ENCODE data around the gene DLG4.

DLG4 gene

GRCh38 chr17:7222093-7222971 lies 2.7 kb upstream of the DLG4 start:
- H3K27me3 ChIP-seq = no peaks in the 10 kb centered on the region
- peaks cover 58 to 66% (median 61%) of the 10 kb centered on the region in 11 experiments for H3K36me3 ChIP-seq
- peak overlapping the region in 9 of 11 experiments; percentile 57 to 95 (median 93); a peak in 13 of 22 replicates for H3K9ac ChIP-seq
- TF ChIP-seq Cebpa-rat (IDR thresholded peaks at IDR 0.05) = no peak
- H3K4me2 ChIP-seq = peak overlapping the region in 7 of 11 experiments; percentile 95 to 99 (median 97); a peak in 8 of 22 replicates
- H3K4me1 ChIP-seq = peaks cover 34 to 53% (median 46%) of the 10 kb centered on the region in 10 experiments
- 0 out of 22 replicates have a peak overlapping the region, but pooled peaks of 1 of the 11 experiments have one; percentile 6 for H3K27ac ChIP-seq
- H4K20me1 ChIP-seq = peaks cover 14 to 74% (median 44%) of the 10 kb centered on the region in 11 experiments; a peak in 20 of 22 replicates
- H3K9me3 ChIP-seq (replicated peaks in 1 of 11) = no peaks in the 10 kb centered on the region
- no peak overlapping the region for H3K4me3 ChIP-seq

GRCh38 chr17:7221278-7222092 lies 1.8 kb upstream of the DLG4 start:
- H3K27ac ChIP-seq = 0 out of 22 replicates have a peak overlapping the region, but pooled peaks of 1 of the 11 experiments have one; percentile 89
- TF ChIP-seq Cebpa-rat (IDR thresholded peaks at IDR 0.05) = no peak
- peak overlapping the region; percentile 11 to 95 (median 90); a peak in 19 of 22 replicates for H3K9ac ChIP-seq
- no peaks in the 10 kb centered on the region for H3K9me3 ChIP-seq (replicated peaks in 1 of 11)
- peaks cover 38 to 58% (median 47%) of the 10 kb centered on the region in 10 experiments for H3K4me1 ChIP-seq
- H3K27me3 ChIP-seq = no peaks in the 10 kb centered on the region
- H3K36me3 ChIP-seq = peaks cover 50 to 57% (median 52%) of the 10 kb centered on the region in 11 experiments
- H4K20me1 ChIP-seq = peaks cover 16 to 68% (median 46%) of the 10 kb centered on the region in 11 experiments; a peak in 20 of 22 replicates
- peak overlapping the region in 9 of 10 experiments; percentile 88 to 99 (median 94); a peak in 12 of 20 replicates for H3K4me3 ChIP-seq
- peak overlapping the region; percentile 94 to 100 (median 97) for H3K4me2 ChIP-seq

GRCh38 chr17:7220593-7221277 lies 1.1 kb upstream of the DLG4 start:
- Histone ChIP-seq H3K4me1 (peaks cover 45 to 65% (median 52%) of the 10 kb centered on the region in 10 experiments), H3K36me3 (peaks cover 42 to 50% (median 45%) of the 10 kb centered on the region in 11 experiments), H3K9ac (peak overlapping the region; percentile 86 to 95 (median 93)), H3K9me3 (replicated peaks in 1 of 11) (no peaks in the 10 kb centered on the region), H4K20me1 (peaks cover 22 to 68% (median 51%) of the 10 kb centered on the region in 11 experiments; a peak in 20 of 22 replicates), H3K4me2 (peak overlapping the region; percentile 94 to 100 (median 97)), H3K27me3 (no peaks in the 10 kb centered on the region), H3K27ac (peak overlapping the region; percentile 82 to 92 (median 87)), H3K4me3 (peak overlapping the region; percentile 88 to 99 (median 94))
- no peak for TF ChIP-seq Cebpa-rat (IDR thresholded peaks at IDR 0.05)

- peaks cover 51 to 75% (median 61%) of the 10 kb centered on the region in 10 experiments for H3K4me1 ChIP-seq
These were observed 316 bp downstream of the DLG4 start for GRCh38 chr17:7219229-7219811.

GRCh38 chr17:7218758-7219157 lies 878 bp downstream of the DLG4 start:
- Histone ChIP-seq H3K9me3 (replicated peaks in 1 of 11) (no peaks in the 10 kb centered on the region), H3K9ac (peak overlapping the region in 9 of 11 experiments; percentile 8 to 95 (median 93); a peak in 14 of 22 replicates), H3K4me1 (peaks cover 55 to 79% (median 64%) of the 10 kb centered on the region in 10 experiments), H3K36me3 (peaks cover 23 to 30% (median 26%) of the 10 kb centered on the region in 11 experiments), H3K4me3 (peak overlapping the region in 5 of 10 experiments; percentile 58 to 98 (median 89); a peak in 7 of 20 replicates), H3K27me3 (no peaks in the 10 kb centered on the region), H4K20me1 (peaks cover 26 to 67% (median 46%) of the 10 kb centered on the region in 11 experiments; a peak in 21 of 22 replicates), H3K4me2 (peak overlapping the region; percentile 94 to 100 (median 97)), H3K27ac (peak overlapping the region; percentile 82 to 92 (median 87); a peak in 18 of 22 replicates)
- no peak for TF ChIP-seq Cebpa-rat (IDR thresholded peaks at IDR 0.05)

More at GRCh38 chr17:7219229-7219811, 316 bp downstream of the DLG4 start:
- H3K9me3 ChIP-seq (replicated peaks in 1 of 11) = no peaks in the 10 kb centered on the region
- peak overlapping the region; percentile 94 to 100 (median 97) for H3K4me2 ChIP-seq
- no peaks in the 10 kb centered on the region for H3K27me3 ChIP-seq
- H3K4me3 ChIP-seq = peak overlapping the region; percentile 88 to 99 (median 94)
- H3K9ac ChIP-seq = peak overlapping the region; percentile 86 to 95 (median 93)
- peak overlapping the region; percentile 82 to 92 (median 87); a peak in 21 of 22 replicates for H3K27ac ChIP-seq
- peaks cover 26 to 67% (median 51%) of the 10 kb centered on the region in 11 experiments; a peak in 20 of 22 replicates for H4K20me1 ChIP-seq
- no peak for TF ChIP-seq Cebpa-rat (IDR thresholded peaks at IDR 0.05)
- H3K36me3 ChIP-seq = peaks cover 29 to 35% (median 32%) of the 10 kb centered on the region in 11 experiments

- Histone ChIP-seq H3K9ac (peak overlapping the region; percentile 71 to 95 (median 79)), H3K27me3 (no peaks in the 10 kb centered on the region), H3K4me3 (peak overlapping the region; percentile 48 to 77 (median 60)), H3K9me3 (replicated peaks in 1 of 11) (no peaks in the 10 kb centered on the region), H3K36me3 (peaks cover 18 to 24% (median 21%) of the 10 kb centered on the region in 11 experiments), H3K27ac (peak overlapping the region; percentile 62 to 92 (median 87)), H3K4me2 (peak overlapping the region; percentile 94 to 100 (median 97)), H3K4me1 (peaks cover 61 to 80% (median 70%) of the 10 kb centered on the region in 10 experiments), H4K20me1 (peaks cover 26 to 67% (median 49%) of the 10 kb centered on the region in 11 experiments; a peak in 21 of 22 replicates)
- no peak for TF ChIP-seq Cebpa-rat (IDR thresholded peaks at IDR 0.05)
These were observed 1.5 kb downstream of the DLG4 start for GRCh38 chr17:7218166-7218565.

- Histone ChIP-seq H3K4me3 (peak overlapping the region; percentile 57 to 82 (median 70)), H3K36me3 (peaks cover 9 to 16% (median 12%) of the 10 kb centered on the region in 11 experiments; a peak in 21 of 22 replicates), H3K4me2 (peak overlapping the region; percentile 94 to 100 (median 99)), H3K9ac (peak overlapping the region; percentile 71 to 95 (median 80)), H3K9me3 (replicated peaks in 1 of 11) (no peaks in the 10 kb centered on the region), H3K27ac (peak overlapping the region; percentile 62 to 92 (median 87)), H3K27me3 (no peaks in the 10 kb centered on the region), H4K20me1 (peaks cover 22 to 67% (median 43%) of the 10 kb centered on the region in 11 experiments; a peak in 20 of 22 replicates), H3K4me1 (peaks cover 63 to 80% (median 73%) of the 10 kb centered on the region in 10 experiments)
- TF ChIP-seq Cebpa-rat (IDR thresholded peaks at IDR 0.05) = no peak
These were observed 2.3 kb downstream of the DLG4 start for GRCh38 chr17:7217113-7217987.

Data from BLaER1 treated with 17β-estradiol and CSF1 and Interleukin-3, amounts not matched to agents 10 nM and 100 nM (cell line).